HK-2 (cell line): ENCODE measurements around the gene TMEM176B.

Source experiments
- DNase-seq: peaks from one replicate; pipeline ENCODE4 v3.0.0-alpha.2; 2018; ENCODE audit not compliant: unreplicated experiment

Gene TMEM176B

GRCh38 chr7:150799741-150800580 is at the start of gene TMEM176B:
Gene TMEM176B (minus strand): TSS chr7:150800364. CDS start chr7:150796569, 3,795 bp downstream.
- no peak for DNase-seq

DNA sequence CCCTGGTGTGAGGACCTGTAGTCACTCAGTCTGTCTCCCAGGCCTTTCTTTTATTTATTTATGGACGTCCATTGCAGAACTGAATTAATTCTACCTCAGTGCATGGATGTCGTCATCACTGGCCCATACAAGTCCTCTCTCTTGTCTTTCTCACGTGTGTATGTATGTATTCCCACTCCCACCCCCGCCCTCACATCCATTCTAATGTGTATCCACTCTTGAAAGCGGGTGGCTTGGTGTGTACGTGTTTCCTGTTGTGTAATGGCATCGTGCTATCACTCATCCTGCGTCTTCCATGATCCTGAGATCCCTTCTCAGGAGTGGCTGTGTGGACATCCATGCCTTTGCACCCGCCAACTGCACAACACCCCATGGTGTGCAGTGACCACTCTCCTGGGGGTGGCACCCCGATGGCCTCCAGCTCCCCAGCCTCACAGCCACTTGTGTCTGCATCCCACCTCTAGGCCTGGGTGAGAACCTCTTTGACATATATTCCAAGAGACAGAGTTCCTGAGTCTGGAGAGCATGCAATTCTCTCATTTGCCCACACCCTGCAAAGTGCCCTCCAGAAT is 49.1 kb upstream of the TMEM176B start:
- DNase-seq: no peak

GRCh38 chr7:150848561-150849115 is 48.5 kb upstream of the TMEM176B start:
- no peak for DNase-seq

- DNase-seq: no peak
Measured at GRCh38 chr7:150848111-150848510, 47.9 kb upstream of the TMEM176B start.

DNA sequence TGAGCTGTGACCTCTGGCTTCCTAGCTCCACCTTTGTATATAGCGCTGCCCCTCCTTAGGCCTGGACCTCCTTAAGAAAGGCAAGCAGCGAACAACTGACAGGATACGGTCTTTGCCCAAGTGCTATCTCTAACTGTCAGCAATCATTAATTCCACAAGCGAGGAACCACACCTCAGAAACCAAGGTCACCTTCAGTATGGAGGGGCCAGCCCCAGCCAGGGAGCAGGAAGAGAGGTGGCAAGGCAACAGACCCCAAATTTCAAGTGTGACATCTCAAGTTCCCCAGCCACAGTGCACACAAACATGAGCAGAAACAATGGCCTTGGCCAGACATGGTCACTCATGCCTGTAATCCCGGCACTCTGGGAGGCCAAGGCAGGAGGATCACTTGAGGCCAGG is 47.4 kb upstream of the TMEM176B start:
- DNase-seq: no peak

DNA sequence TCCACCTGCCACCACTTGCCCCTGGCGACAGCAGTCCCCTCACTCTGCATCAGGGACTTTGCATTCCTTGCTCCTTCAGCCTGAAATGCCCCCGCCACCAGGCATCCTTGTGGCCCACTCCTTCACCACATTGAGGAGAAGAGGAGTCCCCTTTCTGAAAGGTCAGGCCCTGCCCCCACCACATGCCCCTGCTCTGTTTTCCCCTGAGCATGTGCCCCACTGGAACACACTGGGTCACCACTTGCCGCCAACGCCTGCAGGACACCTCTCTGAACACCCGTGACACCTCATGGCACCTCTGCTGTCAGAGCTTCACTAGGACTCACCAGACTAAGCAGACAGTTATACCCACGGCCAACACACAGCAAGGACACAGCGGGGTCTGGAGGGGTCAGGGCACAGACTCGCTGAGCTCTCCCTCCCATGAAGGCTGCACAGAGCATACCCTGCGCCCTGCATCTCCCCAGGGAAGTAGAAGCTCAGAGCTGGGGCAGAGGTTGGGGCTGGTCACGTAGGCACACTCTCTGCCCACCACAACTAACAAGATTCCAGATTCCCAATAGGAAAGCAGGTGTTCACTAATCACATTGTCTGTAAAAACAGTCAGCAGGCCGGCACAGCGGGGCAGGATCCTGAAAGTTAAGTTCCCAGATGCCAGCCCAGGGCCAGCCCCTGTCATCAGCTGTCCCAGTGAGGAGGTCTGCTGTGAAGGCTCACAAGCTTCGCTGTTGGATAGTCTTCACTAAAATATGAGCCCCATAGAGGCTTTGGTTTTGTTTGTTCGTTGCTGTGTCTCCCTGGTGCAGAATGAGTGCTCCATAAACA is 46.3 kb upstream of the TMEM176B start:
- DNase-seq: no peak

- DNase-seq: no peak
Measured at GRCh38 chr7:150845421-150845861, 45.3 kb upstream of the TMEM176B start.

DNA sequence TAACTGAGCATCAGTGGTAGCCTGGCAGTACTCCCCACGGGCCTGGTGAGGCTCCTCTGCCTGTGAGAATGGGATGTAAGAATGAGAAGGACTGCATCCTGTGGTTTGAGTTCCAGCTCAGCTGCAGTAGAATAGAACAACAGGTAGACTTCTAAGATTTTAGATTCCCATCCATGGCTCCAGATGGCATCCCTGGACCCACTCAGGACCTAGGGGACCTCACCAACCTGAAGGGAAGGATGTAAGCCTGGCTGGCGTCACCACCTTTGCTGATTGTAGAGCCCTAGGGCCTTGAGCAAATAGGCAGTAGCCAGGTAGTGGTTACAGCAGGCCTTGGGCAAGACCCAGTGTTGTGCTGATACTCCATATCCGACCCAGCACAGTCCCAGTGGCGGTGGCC is 42.6 kb upstream of the TMEM176B start:
- no peak for DNase-seq

- no peak for DNase-seq
Measured at GRCh38 chr7:150842018-150842417, 41.9 kb upstream of the TMEM176B start.

DNA sequence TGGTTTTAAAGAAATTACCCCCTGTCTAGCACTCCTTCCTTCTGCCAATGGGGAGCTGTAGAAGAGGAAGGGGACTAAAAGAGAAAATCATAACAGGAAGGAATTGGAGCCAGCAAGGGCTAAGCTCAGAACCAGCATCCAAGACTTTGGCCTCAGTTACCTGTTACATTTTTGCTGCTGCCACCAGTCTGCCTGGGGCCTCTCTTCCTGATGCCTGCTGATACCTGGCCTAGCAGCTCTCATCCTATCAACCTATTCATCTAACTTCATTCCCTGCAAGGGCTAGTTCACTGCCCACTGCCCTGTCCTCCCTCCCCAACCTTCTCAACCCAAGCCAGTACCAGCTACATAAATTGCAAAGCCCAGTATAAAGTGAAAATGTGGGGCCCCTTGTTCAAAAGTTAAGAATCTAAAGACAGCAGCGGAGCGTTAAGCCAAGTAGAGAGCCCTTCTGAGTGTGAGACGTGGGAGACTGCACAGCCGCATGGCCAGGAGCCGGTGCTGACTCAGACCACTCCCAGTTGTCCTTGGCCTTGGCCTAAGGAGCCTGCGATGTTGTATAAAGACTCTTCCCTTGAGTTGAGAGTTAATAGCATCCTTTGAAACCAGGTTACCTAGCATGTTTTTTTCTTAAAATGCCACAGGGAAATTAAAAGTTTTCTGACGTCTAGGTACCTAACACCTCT is 38.9 kb upstream of the TMEM176B start:
- peak; percentile 9 for DNase-seq

- no peak for DNase-seq
Measured at GRCh38 chr7:150835702-150836280, 35.6 kb upstream of the TMEM176B start.

DNA sequence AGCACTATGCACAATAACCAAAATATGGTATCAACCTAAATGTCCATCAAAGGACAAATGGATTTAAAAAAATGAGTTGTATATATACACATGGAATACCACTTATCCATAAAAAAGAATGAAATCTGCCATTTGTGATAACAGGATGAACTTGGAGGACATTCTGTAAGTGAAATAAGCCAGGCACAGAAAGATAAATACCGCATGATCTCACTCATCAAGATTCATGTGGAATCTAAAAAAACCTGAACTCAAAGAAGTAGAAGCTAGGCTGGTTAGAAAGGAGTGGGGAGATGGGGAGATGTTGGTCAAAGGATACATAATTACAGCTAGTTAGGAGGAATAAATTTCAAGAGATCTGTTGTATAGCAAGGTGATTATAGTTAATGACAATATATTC is 34.9 kb upstream of the TMEM176B start:
- no peak for DNase-seq

DNA sequence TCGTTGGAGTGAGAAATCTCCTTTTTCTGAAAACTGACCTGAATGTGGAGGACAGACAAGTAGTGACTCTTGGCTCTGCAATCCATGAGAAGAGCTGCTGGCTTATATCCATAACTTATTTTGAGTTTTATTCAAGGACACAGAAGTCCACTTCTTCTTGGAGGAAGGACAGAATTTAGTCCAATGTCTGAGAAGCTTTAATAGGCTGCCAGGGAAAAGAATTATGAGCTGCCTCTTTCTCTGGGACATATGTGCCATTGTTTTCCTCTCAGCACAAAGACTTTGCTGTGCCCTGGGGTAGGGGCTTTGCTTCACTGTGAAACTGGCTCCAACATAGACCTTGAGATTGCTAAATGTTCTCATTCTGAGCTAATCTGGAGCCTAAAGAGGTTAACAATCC is 31.7 kb upstream of the TMEM176B start:
- DNase-seq: no peak

- DNase-seq: no peak
Measured at GRCh38 chr7:150830937-150831336, 30.8 kb upstream of the TMEM176B start.

DNA sequence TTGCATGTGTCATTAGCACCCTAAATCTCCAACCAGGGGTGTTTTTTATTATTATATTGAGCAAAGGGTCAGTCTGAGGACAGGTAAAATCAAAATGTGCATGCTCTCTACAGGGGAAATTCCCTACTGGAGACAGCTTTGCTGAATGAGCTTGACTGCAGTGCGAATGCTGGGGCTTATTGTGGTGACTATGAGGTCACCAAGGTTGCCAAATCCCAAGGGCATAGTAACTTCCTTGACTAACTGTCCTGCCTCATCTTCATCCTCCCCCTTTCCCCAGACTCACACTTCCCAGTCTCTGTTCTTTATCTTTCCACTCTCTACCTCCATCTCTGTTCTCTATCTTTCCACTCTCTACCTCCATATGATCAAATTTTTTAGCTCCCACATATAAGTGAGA is 29.3 kb upstream of the TMEM176B start:
- DNase-seq: no peak

DNA sequence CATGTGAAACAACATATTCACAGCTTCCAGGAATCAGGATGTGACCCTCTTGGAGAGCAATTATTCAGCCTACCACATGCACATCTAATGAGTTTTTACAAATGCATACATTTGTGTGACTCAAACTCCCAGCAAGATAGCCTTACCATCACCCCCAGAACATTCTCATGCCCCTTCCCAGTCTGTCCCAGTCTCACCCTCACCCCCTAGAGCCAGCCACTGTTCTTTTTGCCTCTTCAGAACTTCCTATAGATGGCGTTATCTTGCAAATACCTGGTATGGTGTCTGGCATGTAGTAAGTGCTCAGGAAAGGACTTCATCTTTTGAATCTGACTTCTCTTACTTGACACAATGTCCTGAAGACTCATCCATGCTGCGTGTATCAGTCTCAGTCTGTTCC is 28.2 kb upstream of the TMEM176B start:
- DNase-seq: no peak

GRCh38 chr7:150826061-150826849 is 26.1 kb upstream of the TMEM176B start:
- no peak for DNase-seq

DNA sequence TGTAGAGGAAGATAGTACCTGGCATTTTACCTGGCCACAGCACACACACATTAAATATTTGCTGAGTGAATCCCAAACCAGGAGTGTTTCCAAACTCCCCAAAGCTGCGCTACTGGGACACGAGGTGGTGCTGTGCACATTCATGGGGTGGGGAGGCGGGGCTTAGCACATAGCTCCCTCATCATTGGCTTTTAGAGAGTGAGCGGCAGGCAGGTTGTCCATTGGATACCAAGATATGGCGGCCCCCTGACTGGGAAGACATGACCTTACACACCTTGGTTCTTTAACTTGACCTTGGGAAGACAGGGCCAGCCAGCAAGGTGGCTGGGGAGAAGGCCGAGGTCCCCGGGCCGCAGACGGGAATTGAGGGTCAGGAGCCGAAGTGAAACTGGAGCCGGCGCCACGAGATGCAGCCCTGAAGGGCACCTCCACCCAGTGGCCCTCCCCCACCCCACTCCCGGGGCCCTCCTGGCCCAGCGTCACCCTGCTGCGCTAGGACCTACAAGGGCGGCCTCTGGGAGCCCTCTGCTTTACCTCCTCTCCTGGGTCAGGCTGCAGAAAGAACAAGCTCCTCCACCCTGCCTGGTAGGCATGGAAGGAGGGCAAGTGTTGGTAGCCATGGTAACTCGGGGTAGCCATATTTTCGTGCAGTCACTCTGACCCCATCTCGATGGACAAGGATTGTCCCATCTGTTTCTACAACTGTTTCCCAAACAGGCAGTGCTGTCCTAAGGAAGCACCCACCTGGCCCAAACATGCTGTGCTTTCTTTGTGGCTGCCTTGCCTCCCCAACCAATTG is 24.4 kb upstream of the TMEM176B start:
- no peak for DNase-seq

DNA sequence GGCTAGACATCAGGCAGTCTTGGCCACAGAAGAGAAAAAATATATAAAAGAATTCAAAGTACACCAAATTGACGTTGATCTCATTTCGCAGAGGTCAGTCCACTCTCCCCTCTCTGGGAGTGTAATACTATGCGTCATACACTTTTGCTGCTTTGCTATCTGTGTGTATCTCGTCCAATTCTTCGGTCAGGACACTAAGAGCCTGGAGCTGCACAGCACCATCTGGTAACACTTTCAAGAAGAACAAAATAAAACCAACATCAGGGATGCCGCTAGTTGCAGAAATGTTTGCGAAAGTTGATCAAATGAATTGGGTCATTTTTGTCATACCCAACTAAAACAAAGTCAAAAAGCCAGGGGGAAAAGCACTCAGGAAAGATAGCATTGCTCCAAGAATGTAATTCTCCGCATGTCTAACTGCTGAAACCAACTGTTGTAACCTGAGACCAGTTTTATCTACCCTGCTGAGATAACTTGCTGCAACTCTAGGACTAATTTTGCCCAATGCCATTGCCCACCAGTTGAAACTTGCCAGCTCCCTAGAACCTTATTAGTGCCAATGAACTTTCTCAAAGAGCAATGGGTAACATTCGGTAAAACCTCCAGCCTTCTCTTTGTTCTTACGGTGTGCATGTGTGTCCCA is 23.4 kb upstream of the TMEM176B start:
- no peak for DNase-seq
